Ishikawa (cell line): ENCODE results near the gene TLR8.

ENCODE experiments used
- CREB1 ChIP-seq: IDR thresholded peaks from 2 replicates; pipeline ENCODE4 v1.6.1; 2012; ENCODE audit warnings: low read depth
- EP300 ChIP-seq: IDR thresholded peaks from 2 replicates; pipeline ENCODE4 v1.6.1; 2012; ENCODE audit warnings: borderline replicate concordance
- NFIC ChIP-seq: IDR thresholded peaks from 2 replicates; pipeline ENCODE4 v1.6.1; 2012
- TCF12 ChIP-seq: IDR thresholded peaks from 2 replicates; pipeline ENCODE4 v1.6.1; 2012; ENCODE audit warnings: low read depth
- TEAD4 ChIP-seq: IDR thresholded peaks from 2 replicates; pipeline ENCODE4 v1.6.1; 2012
- TF ChIP-seq, protein P1 (sequence below): IDR thresholded peaks from 2 replicates; pipeline ENCODE4 v1.6.1; 2012; ENCODE audit warnings: low read depth, mild to moderate bottlenecking
- TF ChIP-seq, protein P2 (sequence below): IDR thresholded peaks from 2 replicates; pipeline ENCODE4 v1.6.1; 2012

DNA sequence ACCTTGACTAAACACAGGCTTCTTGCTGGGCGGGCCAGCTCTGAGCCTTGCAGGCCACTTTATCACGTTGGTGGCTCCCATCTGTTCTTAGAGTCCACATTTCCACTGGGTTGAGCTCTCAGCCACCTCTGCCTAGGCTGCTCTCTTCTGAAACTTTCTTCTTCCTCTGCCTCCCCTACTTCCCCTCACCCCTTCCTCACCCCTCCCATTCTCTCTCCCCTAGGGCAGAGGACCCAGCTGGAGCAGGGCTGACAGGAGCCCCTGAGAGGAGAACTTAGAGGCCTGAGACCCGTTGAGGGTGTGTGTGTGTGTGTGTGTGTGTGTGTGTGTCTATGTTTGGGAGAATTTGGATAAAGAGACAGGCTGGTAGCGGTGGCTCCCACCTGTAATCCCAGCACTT lies 48.6 kb downstream of the TLR8 start:
- TF ChIP-seq TEAD4 (no peak), EP300 (no peak), CREB1 (no peak), TCF12 (no peak), NFIC (no peak)
- TF ChIP-seq, protein P1, sequence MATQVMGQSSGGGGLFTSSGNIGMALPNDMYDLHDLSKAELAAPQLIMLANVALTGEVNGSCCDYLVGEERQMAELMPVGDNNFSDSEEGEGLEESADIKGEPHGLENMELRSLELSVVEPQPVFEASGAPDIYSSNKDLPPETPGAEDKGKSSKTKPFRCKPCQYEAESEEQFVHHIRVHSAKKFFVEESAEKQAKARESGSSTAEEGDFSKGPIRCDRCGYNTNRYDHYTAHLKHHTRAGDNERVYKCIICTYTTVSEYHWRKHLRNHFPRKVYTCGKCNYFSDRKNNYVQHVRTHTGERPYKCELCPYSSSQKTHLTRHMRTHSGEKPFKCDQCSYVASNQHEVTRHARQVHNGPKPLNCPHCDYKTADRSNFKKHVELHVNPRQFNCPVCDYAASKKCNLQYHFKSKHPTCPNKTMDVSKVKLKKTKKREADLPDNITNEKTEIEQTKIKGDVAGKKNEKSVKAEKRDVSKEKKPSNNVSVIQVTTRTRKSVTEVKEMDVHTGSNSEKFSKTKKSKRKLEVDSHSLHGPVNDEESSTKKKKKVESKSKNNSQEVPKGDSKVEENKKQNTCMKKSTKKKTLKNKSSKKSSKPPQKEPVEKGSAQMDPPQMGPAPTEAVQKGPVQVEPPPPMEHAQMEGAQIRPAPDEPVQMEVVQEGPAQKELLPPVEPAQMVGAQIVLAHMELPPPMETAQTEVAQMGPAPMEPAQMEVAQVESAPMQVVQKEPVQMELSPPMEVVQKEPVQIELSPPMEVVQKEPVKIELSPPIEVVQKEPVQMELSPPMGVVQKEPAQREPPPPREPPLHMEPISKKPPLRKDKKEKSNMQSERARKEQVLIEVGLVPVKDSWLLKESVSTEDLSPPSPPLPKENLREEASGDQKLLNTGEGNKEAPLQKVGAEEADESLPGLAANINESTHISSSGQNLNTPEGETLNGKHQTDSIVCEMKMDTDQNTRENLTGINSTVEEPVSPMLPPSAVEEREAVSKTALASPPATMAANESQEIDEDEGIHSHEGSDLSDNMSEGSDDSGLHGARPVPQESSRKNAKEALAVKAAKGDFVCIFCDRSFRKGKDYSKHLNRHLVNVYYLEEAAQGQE, result no peak
- TF ChIP-seq, protein P2, sequence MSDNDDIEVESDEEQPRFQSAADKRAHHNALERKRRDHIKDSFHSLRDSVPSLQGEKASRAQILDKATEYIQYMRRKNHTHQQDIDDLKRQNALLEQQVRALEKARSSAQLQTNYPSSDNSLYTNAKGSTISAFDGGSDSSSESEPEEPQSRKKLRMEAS, result no peak
